GM12892 (cell line): ENCODE results near the gene KMT5B.

Experiments used
- POLR2A ChIP-seq: IDR thresholded peaks from 2 replicates; pipeline ENCODE4 v1.6.1; 2011; ENCODE audit warnings: low read depth, low read length, control low read depth
- POLR2AphosphoS5 ChIP-seq: IDR thresholded peaks from 2 replicates; pipeline ENCODE4 v1.6.1; 2011; ENCODE audit warnings: low read depth, low read length, control low read depth
- TAF1 ChIP-seq: IDR thresholded peaks from 2 replicates; pipeline ENCODE4 v1.6.1; 2011; ENCODE audit warnings: low read depth, mild to moderate bottlenecking, control low read depth, low read length, borderline replicate concordance

GRCh38 chr11:68168694-68169093, 44.4 kb downstream of the KMT5B start:
- TF ChIP-seq POLR2A (no peak), POLR2AphosphoS5 (no peak), TAF1 (no peak)
